Fibroblast of pulmonary artery (primary cell): ENCODE results near the gene BCAS1.

Source experiments
- DNase-seq: peaks from one replicate; pipeline ENCODE4 v3.0.0-alpha.2; 2010; ENCODE audit warnings: low read depth
- H3K4me3 ChIP-seq: replicated peaks from 2 replicates; pipeline ENCODE4 v1.5.1; 2011; ENCODE audit warnings: low read depth, mild to moderate bottlenecking, control low read depth, low read length, moderate library complexity
- CTCF ChIP-seq: IDR thresholded peaks from 2 replicates; pipeline ENCODE4 v1.5.1; 2011; ENCODE audit warnings: mild to moderate bottlenecking, control low read depth, low read length, inconsistent platforms; ENCODE audit errors: missing control alignments

The BCAS1 gene

GRCh38 chr20:53914781-53915445, 155.5 kb downstream of the BCAS1 start:
- DNase-seq, result no peak
- H3K4me3 ChIP-seq, result peak overlapping the region; percentile 59
- TF ChIP-seq CTCF, result no peak

- no peak for TF ChIP-seq CTCF
- no peak overlapping the region for H3K4me3 ChIP-seq
- peak; percentile 61 for DNase-seq
Observed at GRCh38 chr20:53914091-53914780, 156.2 kb downstream of the BCAS1 start.

- DNase-seq, result no peak
- no peak overlapping the region for H3K4me3 ChIP-seq
- no peak for TF ChIP-seq CTCF
Observed at GRCh38 chr20:53911301-53911700, 159.1 kb downstream of the BCAS1 start.

- no peak overlapping the region for H3K4me3 ChIP-seq
- TF ChIP-seq CTCF, result no peak
- no peak for DNase-seq
Observed at GRCh38 chr20:53910351-53911002, 159.9 kb downstream of the BCAS1 start.

- no peak for DNase-seq
- H3K4me3 ChIP-seq, result no peak overlapping the region
- no peak for TF ChIP-seq CTCF
Observed at GRCh38 chr20:53907968-53908751, 162.2 kb downstream of the BCAS1 start.

GRCh38 chr20:53905820-53906191, 164.6 kb downstream of the BCAS1 start:
- DNase-seq, result no peak
- no peak for TF ChIP-seq CTCF
- no peak overlapping the region for H3K4me3 ChIP-seq
